H9 (cell line): ENCODE data around the gene MYO18B. TPM values are rescaled to one million over a fixed set of nuclear protein-coding genes. Genes with fewer than 3 reads are reported as not detected.

Experiments
- DNase-seq: peaks from one replicate; pipeline ENCODE4 v3.0.0-alpha.2; 2017
- H2AFZ ChIP-seq: one replicate; pipeline ENCODE4 v1.6.1; 2013; ENCODE audit warnings: mild to moderate bottlenecking, low read length, control low read depth, moderate library complexity
- H2AK5ac ChIP-seq: 2 replicates; pipeline ENCODE4 v1.6.1; 2013; ENCODE audit warnings: low read length, control low read depth, mixed read lengths; ENCODE audit not compliant: insufficient read length
- H2BK120ac ChIP-seq: one replicate; pipeline ENCODE4 v1.6.1; 2013; ENCODE audit warnings: low read depth, mild to moderate bottlenecking, low read length, control low read depth, inconsistent platforms; ENCODE audit not compliant: poor library complexity, severe bottlenecking
- H2BK12ac ChIP-seq: 2 replicates; pipeline ENCODE4 v1.6.1; 2013; ENCODE audit warnings: low read length, control low read depth, mixed read lengths, low read depth; ENCODE audit not compliant: insufficient read length
- H2BK15ac ChIP-seq: 2 replicates; pipeline ENCODE4 v1.6.1; 2013; ENCODE audit warnings: low read depth, low read length, control low read depth
- H2BK20ac ChIP-seq: one replicate; pipeline ENCODE4 v1.6.1; 2013; ENCODE audit warnings: low read depth, mild to moderate bottlenecking, low read length, control low read depth, inconsistent platforms; ENCODE audit not compliant: poor library complexity, severe bottlenecking
- H2BK5ac ChIP-seq: 2 replicates; pipeline ENCODE4 v1.6.1; 2013; ENCODE audit warnings: low read length, control low read depth, mixed read lengths; ENCODE audit not compliant: insufficient read length
- H3K14ac ChIP-seq: 2 replicates; pipeline ENCODE4 v1.6.1; 2013; ENCODE audit warnings: low read length, control low read depth; ENCODE audit not compliant: insufficient read depth
- H3K18ac ChIP-seq: 2 replicates; pipeline ENCODE4 v1.6.1; 2013; ENCODE audit warnings: low read depth, mild to moderate bottlenecking, mixed read lengths, low read length, control low read depth; ENCODE audit not compliant: insufficient read length
- H3K23ac ChIP-seq: 2 replicates; pipeline ENCODE4 v1.6.1; 2013; ENCODE audit warnings: low read length, control low read depth, mixed read lengths, low read depth; ENCODE audit not compliant: insufficient read length
- H3K23me2 ChIP-seq: 2 replicates; pipeline ENCODE4 v1.6.1; 2013; ENCODE audit warnings: low read depth, mild to moderate bottlenecking, mixed read lengths, low read length, control low read depth; ENCODE audit not compliant: insufficient read length, poor library complexity, severe bottlenecking
- H3K27ac ChIP-seq: 2 replicates; pipeline ENCODE4 v1.5.1; 2013; ENCODE audit warnings: low read length, control low read depth, mixed read lengths, low read depth; ENCODE audit not compliant: insufficient read length
- H3K27me3 ChIP-seq: 2 replicates; pipeline ENCODE4 v1.6.1; 2013; ENCODE audit warnings: low read length, control low read depth, inconsistent platforms; ENCODE audit not compliant: insufficient read depth
- H3K4ac ChIP-seq: 2 replicates; pipeline ENCODE4 v1.6.1; 2013; ENCODE audit warnings: low read depth, mild to moderate bottlenecking, control low read depth, inconsistent platforms, low read length, moderate library complexity
- H3K4me1 ChIP-seq: 2 replicates; pipeline ENCODE4 v1.6.1; 2013; ENCODE audit warnings: low read length, control low read depth, inconsistent platforms; ENCODE audit not compliant: insufficient read depth
- H3K4me2 ChIP-seq: 2 replicates; pipeline ENCODE4 v1.6.1; 2013; ENCODE audit warnings: low read length, control low read depth, mixed read lengths; ENCODE audit not compliant: insufficient read length, insufficient read depth
- H3K56ac ChIP-seq: 2 replicates; pipeline ENCODE4 v1.6.1; 2013; ENCODE audit warnings: low read depth, mild to moderate bottlenecking, mixed read lengths, low read length, control low read depth; ENCODE audit not compliant: insufficient read length
- H3K79me1 ChIP-seq: 2 replicates; pipeline ENCODE4 v1.6.1; 2013; ENCODE audit warnings: low read depth, mild to moderate bottlenecking, moderate library complexity, low read length, control low read depth, inconsistent platforms; ENCODE audit not compliant: insufficient read depth, poor library complexity, severe bottlenecking
- H3K79me2 ChIP-seq: 2 replicates; pipeline ENCODE4 v1.6.1; 2013; ENCODE audit warnings: low read length, control low read depth, inconsistent platforms; ENCODE audit not compliant: insufficient read depth
- H3K9ac ChIP-seq: 2 replicates; pipeline ENCODE4 v1.6.1; 2013; ENCODE audit warnings: low read length, control low read depth, mixed read lengths; ENCODE audit not compliant: insufficient read length; ENCODE audit errors: extremely low read depth
- H3K9me3 ChIP-seq: one replicate; pipeline ENCODE4 v1.6.1; 2013; ENCODE audit warnings: low read depth, low read length, inconsistent platforms; ENCODE audit not compliant: control insufficient read depth
- H3T11ph ChIP-seq: one replicate; pipeline ENCODE4 v1.6.1; 2013; ENCODE audit warnings: mild to moderate bottlenecking, low read length, control low read depth, inconsistent platforms
- H4K20me1 ChIP-seq: one replicate; pipeline ENCODE4 v1.6.1; 2013; ENCODE audit not compliant: control insufficient read depth, insufficient read length, insufficient read depth
- H4K5ac ChIP-seq: 2 replicates; pipeline ENCODE4 v1.6.1; 2013; ENCODE audit warnings: low read depth, mild to moderate bottlenecking, mixed read lengths, low read length, control low read depth; ENCODE audit not compliant: insufficient read length
- H4K8ac ChIP-seq: replicated peaks from 2 replicates; pipeline ENCODE4 v1.6.1; 2013; ENCODE audit warnings: low read length, control low read depth, mixed read lengths, low read depth; ENCODE audit not compliant: insufficient read length
- H4K91ac ChIP-seq: 2 replicates; pipeline ENCODE4 v1.6.1; 2013; ENCODE audit warnings: low read depth, mild to moderate bottlenecking, moderate library complexity, mixed read lengths, low read length, control low read depth; ENCODE audit not compliant: insufficient read length
- H3K27ac Mint-ChIP-seq, 3 experiments: 2 replicates in 2 of 3; 3 replicates in 1 of 3; pipeline ENCODE4 v1.8.0; 2020 to 2021; ENCODE audit warnings: mixed read lengths in 3 of 3, mild to moderate bottlenecking in 1 of 3, moderate library complexity in 1 of 3
- H3K27me3 Mint-ChIP-seq: 2 replicates; pipeline ENCODE4 v1.8.0; 2021; ENCODE audit warnings: low read depth, mild to moderate bottlenecking, moderate library complexity, mixed read lengths
- H3K36me3 Mint-ChIP-seq, 3 experiments: 2 replicates in 2 of 3; 3 replicates in 1 of 3; pipeline ENCODE4 v1.8.0; 2020 to 2021; ENCODE audit warnings: low read depth in 3 of 3, mixed read lengths in 3 of 3; ENCODE audit not compliant: insufficient read depth in 1 of 3
- H3K4me1 Mint-ChIP-seq, 2 experiments: 2 replicates each; pipeline ENCODE4 v1.8.0; 2020; ENCODE audit warnings: mixed read lengths in 2 of 2
- H3K4me3 Mint-ChIP-seq, 2 experiments: 2 replicates in 1 of 2; 3 replicates in 1 of 2; pipeline ENCODE4 v1.8.0; 2020 to 2021; ENCODE audit warnings: mild to moderate bottlenecking in 2 of 2, mixed read lengths in 2 of 2, moderate library complexity in 1 of 2
- H3K9me3 Mint-ChIP-seq, 2 experiments: 2 replicates in 1 of 2; 3 replicates in 1 of 2; pipeline ENCODE4 v1.8.0; 2020; ENCODE audit warnings: mild to moderate bottlenecking in 2 of 2, mixed read lengths in 2 of 2, moderate library complexity in 1 of 2
- WGBS: extraction: QIAGEN DNeasy Blood & Tissue Kit; methylation state at CpG from one replicate; pipeline ENCODE4 v1.1.7; 2013; ENCODE audit warnings: missing lambda C conversion rate, low lambda C conversion rate, mixed read lengths; ENCODE audit not compliant: insufficient read length; ENCODE audit errors: extremely low coverage; 5-methylcytosine and 5-hydroxymethylcytosine counted together
- total RNA-seq: library from RNA; stranded (reverse); gene quantifications from 2 replicates; pipeline ENCODE4 v1.2.1, GENCODE V29; 2021
- TF ChIP-seq, protein P1 (sequence below): fragments of 200-600 bp; sonication (generic); conservative IDR thresholded peaks from 3 replicates; pipeline ENCODE4 v1.8.0; 2021; ENCODE audit warnings: antibody characterized with exemption, mild to moderate bottlenecking

Gene MYO18B
- total RNA-seq, 1 experiment from 2014 or later: 0.46 TPM

DNA sequence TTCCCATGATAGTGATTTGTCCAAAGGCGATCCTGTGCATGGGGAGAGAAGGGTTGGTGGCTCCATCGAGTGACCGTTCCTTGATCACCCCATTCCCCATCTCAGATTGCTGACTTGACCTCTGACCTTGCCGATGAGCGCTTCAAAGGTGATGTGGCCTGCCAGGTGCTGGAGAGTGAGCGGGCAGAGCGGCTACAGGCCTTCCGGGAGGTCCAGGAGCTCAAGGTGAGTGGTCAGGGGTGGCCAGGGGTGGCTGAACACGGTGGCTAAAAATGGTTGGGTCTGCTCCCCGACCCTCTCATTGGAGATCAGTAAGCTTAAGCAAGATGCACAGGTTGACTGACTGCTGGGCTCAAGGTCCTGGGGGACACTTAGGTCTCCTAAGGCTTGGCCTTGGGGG lies 148.7 kb downstream of the MYO18B start:
- H3K23me2 ChIP-seq: no peaks in the 10 kb centered on the region
- H3K14ac ChIP-seq: no peak overlapping the region
- Mint-ChIP-seq H3K4me3 (no peak overlapping the region), H3K27me3 (peaks cover 10% of the 10 kb centered on the region), H3K9me3 (no peaks in the 10 kb centered on the region), H3K36me3 (no peaks in the 10 kb centered on the region), H3K27ac (peak overlapping the region in 1 of 3 experiments; percentile 41; a peak in 1 of 7 replicates), H3K4me1 (peaks cover 3 to 6% of the 10 kb centered on the region in 2 experiments)
- no peak overlapping the region for H2BK12ac ChIP-seq
- no peak overlapping the region for H2BK15ac ChIP-seq
- no peak overlapping the region for H3K4ac ChIP-seq
- no peak overlapping the region for H3K56ac ChIP-seq
- no peak overlapping the region for H2BK120ac ChIP-seq
- H2BK5ac ChIP-seq: no peak overlapping the region
- whole genome bisulfite sequencing: no CpG with 5 or more reads among the region's 10 CpGs
- H2BK20ac ChIP-seq: no peak overlapping the region
- DNase-seq: no peak
- no peak overlapping the region for H2AK5ac ChIP-seq
- no peak overlapping the region for H4K5ac ChIP-seq
- no peaks in the 10 kb centered on the region for H3K79me2 ChIP-seq
- H4K20me1 ChIP-seq: no peaks in the 10 kb centered on the region
- H3K27me3 ChIP-seq: no peaks in the 10 kb centered on the region
- no peak overlapping the region for H4K91ac ChIP-seq
- H4K8ac ChIP-seq: no peak overlapping the region
- H3K79me1 ChIP-seq: no peaks in the 10 kb centered on the region
- no peak overlapping the region for H3K9ac ChIP-seq
- TF ChIP-seq, protein P1, sequence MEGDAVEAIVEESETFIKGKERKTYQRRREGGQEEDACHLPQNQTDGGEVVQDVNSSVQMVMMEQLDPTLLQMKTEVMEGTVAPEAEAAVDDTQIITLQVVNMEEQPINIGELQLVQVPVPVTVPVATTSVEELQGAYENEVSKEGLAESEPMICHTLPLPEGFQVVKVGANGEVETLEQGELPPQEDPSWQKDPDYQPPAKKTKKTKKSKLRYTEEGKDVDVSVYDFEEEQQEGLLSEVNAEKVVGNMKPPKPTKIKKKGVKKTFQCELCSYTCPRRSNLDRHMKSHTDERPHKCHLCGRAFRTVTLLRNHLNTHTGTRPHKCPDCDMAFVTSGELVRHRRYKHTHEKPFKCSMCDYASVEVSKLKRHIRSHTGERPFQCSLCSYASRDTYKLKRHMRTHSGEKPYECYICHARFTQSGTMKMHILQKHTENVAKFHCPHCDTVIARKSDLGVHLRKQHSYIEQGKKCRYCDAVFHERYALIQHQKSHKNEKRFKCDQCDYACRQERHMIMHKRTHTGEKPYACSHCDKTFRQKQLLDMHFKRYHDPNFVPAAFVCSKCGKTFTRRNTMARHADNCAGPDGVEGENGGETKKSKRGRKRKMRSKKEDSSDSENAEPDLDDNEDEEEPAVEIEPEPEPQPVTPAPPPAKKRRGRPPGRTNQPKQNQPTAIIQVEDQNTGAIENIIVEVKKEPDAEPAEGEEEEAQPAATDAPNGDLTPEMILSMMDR: no peak
- H3K9me3 ChIP-seq: no peaks in the 10 kb centered on the region
- H3K27ac ChIP-seq: no peak overlapping the region
- H3K4me2 ChIP-seq: no peak overlapping the region
- no peak overlapping the region for H3K23ac ChIP-seq
- H3T11ph ChIP-seq: no peak overlapping the region
- no peaks in the 10 kb centered on the region for H3K4me1 ChIP-seq
- no peak overlapping the region for H2AFZ ChIP-seq
- H3K18ac ChIP-seq: no peak overlapping the region
